ENCODE data around the gene STRA6. TPM values are rescaled to one million over a fixed set of nuclear protein-coding genes. Genes with fewer than 3 reads are reported as not detected.

STRA6 gene
- total RNA-seq, 1 experiment from 2014 or later = 114 TPM

DNA sequence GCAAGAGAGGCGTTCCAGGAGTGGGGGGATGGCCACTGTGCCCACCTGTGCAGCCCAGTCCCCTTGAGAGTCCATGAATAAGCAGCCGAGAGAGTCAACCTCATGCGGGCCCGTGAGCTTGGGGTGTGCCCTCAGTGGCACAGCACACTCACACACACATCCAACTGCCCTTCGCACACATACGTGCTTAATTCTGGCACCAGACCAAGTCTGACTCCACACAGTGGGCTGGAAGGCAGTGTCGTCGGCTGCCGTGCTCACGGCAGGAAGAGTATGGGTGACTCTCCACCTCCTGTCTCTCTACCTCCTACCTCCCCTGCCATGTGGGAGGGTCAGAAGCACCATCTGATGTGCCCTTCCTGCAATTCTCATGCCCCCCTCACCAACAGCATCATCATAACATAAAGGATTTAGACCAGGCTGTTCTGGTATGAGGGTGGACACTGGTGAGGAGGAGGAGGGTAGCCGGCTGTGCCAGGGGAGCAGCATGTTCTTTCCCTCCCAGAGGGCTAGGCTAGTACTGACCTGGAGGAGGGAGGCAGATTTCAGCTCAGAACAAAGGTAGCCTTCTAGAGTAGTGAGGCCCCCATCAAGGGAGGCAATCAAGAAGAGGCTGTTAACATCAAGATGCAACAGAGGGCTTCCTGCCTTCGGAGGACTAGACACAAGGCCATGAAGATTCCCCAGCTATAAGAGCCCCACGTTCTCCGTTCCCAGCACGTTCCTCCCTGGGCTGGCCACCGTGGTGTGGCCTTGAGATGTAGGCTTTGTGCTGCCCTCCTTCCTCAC lies 5.3 kb upstream of the STRA6 start:
- no peak for DNase-seq (ENCODE audit: low read depth)

- DNase-seq (ENCODE audit: low read depth) = peak; percentile 96
Observed at GRCh38 chr15:74206801-74207281, 4.3 kb upstream of the STRA6 start.

DNA sequence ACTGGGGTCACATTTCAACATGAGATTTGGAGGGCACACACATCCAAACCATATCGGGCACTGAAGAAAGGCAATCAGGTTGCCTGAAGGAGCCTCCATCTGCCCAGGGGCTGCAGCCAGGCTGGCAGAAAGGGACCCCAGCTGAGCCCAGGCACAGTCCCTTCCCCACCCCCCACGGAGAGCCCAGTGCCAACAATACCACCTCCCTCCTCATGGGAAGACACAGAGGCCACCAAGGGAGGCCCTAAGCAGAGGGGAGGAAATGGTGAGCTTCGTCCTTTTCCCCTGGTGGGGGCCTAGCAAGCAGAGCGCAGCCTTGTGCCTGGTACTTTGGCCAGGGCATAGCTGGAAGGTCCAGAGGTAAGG lies 3.0 kb upstream of the STRA6 start:
- DNase-seq (ENCODE audit: low read depth) = no peak

- DNase-seq (ENCODE audit: low read depth) = peak; percentile 98
Observed at GRCh38 chr15:74203914-74204431, 1.4 kb upstream of the STRA6 start.

GRCh38 chr15:74201710-74202420 lies 722 bp downstream of the STRA6 start:
- peak; percentile 78 for DNase-seq (ENCODE audit: low read depth)

GRCh38 chr15:74200871-74201419 lies 1.6 kb downstream of the STRA6 start:
- peak; percentile 99 for DNase-seq (ENCODE audit: low read depth)

GRCh38 chr15:74200412-74200815 lies 2.2 kb downstream of the STRA6 start:
- peak; percentile 98 for DNase-seq (ENCODE audit: low read depth)

GRCh38 chr15:74199297-74199652 lies 3.3 kb downstream of the STRA6 start:
- DNase-seq (ENCODE audit: low read depth) = no peak

DNA sequence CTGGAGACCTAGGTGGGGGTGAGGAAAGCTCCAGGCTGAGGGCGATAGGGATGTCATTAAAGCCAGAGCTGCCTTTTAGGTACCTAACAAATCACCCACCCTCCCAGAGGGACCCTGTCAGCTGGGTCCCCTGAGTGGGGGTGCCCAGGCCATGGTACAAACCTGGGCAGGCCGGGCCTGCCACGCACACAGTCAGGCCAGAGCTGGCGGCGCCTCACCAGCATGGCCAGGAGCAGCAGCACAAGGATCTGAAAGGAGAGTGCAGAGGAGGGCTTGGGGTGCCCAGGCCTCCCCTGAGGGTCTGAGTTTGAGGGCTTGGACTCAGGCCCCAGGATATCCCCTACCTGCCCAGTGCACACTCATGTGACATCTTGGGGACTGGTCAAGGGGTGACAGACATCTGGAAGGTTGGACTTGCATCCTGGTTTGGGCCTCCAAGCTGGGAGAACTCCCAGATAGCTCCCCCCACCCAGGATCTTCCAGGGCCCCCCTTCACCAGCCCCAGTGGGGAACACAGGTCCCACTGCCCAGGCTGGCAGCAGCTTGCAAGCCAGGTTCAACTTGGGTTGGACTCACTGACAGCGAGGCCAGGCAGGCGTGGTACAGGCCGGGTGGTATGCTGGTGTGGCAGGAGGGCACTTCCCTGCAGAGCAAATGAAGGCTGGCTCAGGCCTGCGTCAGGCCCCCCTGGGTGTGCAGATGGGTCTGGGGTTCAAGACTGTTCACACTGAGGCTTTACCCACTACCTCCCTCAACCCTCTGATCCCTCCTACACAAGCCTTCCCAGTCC lies 5.2 kb downstream of the STRA6 start:
- DNase-seq (ENCODE audit: low read depth) = no peak

- DNase-seq (ENCODE audit: low read depth) = peak; percentile 100
Observed at GRCh38 chr15:74196175-74196574, 6.4 kb downstream of the STRA6 start.

GRCh38 chr15:74194572-74195559 lies 7.7 kb downstream of the STRA6 start:
- DNase-seq (ENCODE audit: low read depth) = no peak

- no peak for DNase-seq (ENCODE audit: low read depth)
Observed at GRCh38 chr15:74193905-74194304, 8.7 kb downstream of the STRA6 start.

DNA sequence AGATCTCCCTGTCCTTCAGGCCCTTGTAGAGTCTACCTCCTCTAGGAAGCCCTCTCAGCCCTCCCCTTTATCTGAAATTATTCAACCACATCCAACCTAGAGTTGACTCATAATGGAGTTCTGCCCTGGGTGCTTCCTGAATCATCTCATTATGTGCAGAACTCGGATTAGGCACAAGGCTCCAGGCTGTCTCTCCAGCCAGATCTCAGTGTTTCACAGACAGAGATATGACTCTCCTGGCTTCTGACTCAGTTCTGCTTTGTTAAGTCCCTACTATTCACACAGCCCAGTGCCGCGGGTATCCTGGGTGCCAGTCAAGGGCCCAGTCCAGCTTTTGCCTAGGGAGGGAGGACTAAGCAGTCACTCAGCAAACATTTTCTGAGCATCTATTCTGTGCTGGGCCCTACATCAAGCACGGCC lies 9.3 kb downstream of the STRA6 start:
- DNase-seq (ENCODE audit: low read depth) = peak; percentile 99

GRCh38 chr15:74192751-74193150 lies 9.8 kb downstream of the STRA6 start:
- DNase-seq (ENCODE audit: low read depth) = no peak

- no peak for DNase-seq (ENCODE audit: low read depth)
Observed at GRCh38 chr15:74191798-74192197, 10.8 kb downstream of the STRA6 start.

DNA sequence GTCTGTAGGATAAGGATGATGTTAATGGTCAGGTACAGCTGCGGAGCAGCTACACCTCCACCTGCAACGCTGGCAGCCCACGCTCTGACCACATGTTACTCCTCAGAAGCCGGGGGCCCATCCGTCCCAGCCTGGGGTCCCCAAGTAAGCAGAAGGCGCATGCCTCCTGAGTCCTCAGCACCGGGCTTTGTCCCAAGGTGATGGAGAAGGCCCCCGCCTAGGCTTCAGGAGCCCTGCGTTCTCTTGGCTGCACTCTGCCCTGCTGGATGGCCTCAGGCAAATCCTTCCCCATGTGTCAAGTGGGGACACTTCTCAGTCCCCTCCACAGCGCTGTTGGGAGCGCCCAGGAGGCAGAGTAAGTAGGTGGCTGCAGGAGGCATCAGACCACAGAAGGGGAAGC lies 14.4 kb downstream of the STRA6 start:
- DNase-seq (ENCODE audit: low read depth) = no peak

GRCh38 chr15:74185710-74186348 lies 16.8 kb downstream of the STRA6 start:
- DNase-seq (ENCODE audit: low read depth) = no peak

DNA sequence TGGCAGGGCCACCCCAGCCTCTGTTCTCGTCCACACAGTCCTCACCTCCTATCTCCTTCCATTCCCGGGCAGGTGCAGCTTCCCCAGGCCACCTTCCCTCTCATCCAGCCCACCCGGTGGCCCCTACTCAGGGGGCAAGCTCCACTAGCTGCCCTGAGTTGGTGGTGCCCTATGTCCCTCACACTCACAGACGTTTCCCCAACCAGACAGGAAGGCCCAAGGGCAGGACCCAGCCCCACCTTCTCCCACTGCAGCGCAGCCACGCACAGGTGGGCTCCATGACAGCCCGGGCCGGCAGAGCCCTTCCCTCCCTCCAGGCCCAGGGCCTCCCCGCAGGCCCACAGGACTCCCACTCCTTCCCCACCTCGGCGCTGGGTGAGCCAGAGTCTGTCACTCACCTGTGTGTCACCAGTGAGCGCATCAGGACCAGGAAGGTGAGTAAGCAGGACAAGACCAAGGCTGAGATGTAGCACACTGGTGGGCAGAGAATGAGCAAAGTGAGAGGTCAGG lies 17.9 kb downstream of the STRA6 start:
- DNase-seq (ENCODE audit: low read depth) = no peak

DNA sequence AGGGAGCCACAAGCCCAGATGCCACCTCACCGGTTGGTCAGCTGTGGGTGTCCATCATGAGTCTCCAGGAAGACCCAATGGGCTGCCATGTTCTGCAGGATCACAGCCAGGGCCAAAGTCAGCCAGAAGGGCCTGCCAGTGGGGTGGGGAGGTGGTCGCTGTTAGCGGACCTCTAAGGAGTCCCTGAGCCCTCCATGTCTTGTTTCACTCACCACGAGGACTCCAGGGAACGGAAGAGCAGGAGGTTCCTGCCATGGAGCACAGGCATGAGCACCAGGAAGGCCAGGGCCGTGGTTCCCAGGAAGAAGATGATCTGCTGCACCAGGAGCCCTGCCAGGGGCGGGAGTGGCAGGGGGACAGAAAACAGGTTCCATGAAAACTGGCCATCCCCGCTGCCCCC lies 20.5 kb downstream of the STRA6 start:
- no peak for DNase-seq (ENCODE audit: low read depth)

Data from RPMI7951 (cell line).